AG09319 (cell line): ENCODE measurements around the gene RIOK3.

Experiments used
- DNase-seq: peaks from one replicate; pipeline ENCODE4 v3.0.0-alpha.2; 2010; ENCODE audit warnings: low read depth; ENCODE audit errors: extremely low read depth
- TF ChIP-seq, protein P1 (sequence below): IDR thresholded peaks from 2 replicates; pipeline ENCODE4 v1.5.1; 2011; ENCODE audit warnings: low read depth, mild to moderate bottlenecking, inconsistent platforms, low read length, moderate library complexity

The RIOK3 gene

DNA sequence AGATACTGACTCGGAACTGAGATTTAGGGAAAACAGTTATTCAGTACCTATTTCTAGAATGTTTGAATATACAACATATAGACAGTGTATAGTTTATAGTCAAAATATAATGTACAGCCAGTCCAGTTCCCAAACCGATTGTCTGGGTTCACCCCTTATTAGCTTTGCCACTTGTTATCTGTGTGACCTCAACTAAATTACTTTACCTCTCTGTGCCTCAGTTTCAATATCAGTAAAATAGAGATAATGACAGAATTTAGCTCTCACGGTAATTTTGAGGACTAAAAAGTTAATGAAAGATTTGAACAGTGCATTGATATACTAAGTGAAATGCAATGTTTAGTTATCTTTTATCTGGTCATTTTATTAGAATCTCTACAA is 750 bp upstream of the RIOK3 start:
- TF ChIP-seq, protein P1, sequence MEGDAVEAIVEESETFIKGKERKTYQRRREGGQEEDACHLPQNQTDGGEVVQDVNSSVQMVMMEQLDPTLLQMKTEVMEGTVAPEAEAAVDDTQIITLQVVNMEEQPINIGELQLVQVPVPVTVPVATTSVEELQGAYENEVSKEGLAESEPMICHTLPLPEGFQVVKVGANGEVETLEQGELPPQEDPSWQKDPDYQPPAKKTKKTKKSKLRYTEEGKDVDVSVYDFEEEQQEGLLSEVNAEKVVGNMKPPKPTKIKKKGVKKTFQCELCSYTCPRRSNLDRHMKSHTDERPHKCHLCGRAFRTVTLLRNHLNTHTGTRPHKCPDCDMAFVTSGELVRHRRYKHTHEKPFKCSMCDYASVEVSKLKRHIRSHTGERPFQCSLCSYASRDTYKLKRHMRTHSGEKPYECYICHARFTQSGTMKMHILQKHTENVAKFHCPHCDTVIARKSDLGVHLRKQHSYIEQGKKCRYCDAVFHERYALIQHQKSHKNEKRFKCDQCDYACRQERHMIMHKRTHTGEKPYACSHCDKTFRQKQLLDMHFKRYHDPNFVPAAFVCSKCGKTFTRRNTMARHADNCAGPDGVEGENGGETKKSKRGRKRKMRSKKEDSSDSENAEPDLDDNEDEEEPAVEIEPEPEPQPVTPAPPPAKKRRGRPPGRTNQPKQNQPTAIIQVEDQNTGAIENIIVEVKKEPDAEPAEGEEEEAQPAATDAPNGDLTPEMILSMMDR: no peak
- DNase-seq: no peak

DNA sequence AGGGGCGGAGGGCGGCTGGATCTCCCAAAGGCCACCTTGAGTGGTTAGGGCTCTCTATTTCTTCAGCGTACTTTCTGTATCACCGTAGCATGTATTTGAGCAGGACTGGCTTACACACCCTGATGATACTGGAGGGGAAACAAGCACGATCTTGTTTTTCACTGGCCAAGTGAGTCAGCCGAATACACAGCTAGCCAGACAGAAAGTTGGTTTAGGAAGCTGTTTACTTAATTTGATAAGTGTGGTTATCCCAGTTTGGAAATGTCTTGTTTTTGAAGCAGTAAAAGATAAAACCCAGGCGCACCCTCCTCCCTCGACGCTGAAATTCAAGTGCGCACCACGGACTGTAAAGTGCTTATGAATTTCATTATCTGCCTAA is 582 bp downstream of the RIOK3 start:
- DNase-seq: no peak
- TF ChIP-seq, protein P1: no peak

DNA sequence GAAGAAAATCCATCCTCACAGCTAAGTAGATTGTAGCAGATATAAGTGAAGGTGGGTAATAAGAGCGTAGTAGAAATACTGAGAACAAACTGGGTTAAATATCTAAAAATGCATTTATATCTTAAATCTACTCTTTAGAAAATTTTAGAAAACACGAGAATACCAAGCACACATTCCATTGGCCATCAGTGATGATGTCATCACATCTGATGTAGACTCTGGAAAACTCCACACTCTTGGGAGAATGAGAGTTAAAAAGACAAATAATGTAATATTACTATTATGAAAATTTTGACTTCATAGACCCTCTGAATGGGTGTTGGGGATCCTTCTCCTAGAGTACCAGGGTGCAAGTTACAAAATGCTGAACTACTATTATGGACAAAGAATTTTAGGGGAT is 3.7 kb downstream of the RIOK3 start:
- no peak for DNase-seq
- TF ChIP-seq, protein P1: no peak

DNA sequence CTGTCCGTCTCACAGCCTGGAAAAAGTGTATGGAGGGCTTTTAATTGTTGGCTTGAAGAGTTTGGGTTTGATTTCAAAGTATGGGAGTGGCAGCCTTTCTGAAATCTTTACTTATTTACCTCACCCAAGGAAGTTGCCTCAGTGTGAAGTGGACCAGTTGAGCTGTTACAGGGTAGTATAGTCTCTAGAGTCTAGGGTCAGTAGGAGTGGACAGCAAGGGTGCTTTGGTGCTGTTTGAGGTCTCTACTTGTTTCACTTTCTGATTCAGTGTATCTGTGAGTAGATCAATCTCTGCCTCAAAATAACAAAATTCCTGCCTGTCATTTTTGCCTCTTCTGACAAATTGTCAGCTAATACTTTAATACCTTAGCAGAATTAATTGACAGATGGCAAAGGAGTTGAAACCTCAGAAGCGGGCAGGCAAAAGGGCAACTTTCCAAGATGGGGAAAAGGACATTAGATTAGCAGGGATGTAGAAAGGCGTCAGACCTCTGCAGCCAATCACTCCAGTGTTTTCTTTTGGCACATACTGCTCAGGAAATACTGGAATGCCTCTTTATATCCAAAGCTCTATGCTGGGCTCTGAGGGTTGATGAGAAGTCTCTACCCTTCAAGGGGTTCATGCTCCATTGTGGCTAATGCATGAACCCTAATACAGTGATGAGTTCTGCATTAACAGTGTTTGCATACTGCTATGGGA is 5.9 kb downstream of the RIOK3 start:
- DNase-seq: no peak

DNA sequence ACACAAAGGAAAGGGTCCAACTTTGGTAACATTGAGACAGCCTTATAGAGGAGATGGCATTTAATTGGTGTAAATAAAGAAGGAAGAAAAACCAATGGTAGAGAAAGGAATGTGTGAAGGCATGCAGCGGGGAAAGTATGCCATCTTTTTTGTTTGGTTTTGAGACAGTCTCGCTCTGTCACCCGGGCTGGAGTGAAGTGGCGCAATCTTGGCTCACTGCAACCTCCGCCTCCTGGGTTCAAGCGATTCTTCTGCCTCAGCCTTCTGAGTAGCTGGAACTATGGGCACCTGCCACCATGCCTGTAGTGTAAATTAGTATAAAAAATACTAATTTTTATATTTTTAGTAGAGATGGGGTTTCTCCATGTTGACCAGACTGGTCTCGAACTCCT is 6.4 kb downstream of the RIOK3 start:
- no peak for DNase-seq
- TF ChIP-seq, protein P1: no peak

More for the DNA sequence above, 5.9 kb downstream of the RIOK3 start:
- TF ChIP-seq, protein P1: no peak

DNA sequence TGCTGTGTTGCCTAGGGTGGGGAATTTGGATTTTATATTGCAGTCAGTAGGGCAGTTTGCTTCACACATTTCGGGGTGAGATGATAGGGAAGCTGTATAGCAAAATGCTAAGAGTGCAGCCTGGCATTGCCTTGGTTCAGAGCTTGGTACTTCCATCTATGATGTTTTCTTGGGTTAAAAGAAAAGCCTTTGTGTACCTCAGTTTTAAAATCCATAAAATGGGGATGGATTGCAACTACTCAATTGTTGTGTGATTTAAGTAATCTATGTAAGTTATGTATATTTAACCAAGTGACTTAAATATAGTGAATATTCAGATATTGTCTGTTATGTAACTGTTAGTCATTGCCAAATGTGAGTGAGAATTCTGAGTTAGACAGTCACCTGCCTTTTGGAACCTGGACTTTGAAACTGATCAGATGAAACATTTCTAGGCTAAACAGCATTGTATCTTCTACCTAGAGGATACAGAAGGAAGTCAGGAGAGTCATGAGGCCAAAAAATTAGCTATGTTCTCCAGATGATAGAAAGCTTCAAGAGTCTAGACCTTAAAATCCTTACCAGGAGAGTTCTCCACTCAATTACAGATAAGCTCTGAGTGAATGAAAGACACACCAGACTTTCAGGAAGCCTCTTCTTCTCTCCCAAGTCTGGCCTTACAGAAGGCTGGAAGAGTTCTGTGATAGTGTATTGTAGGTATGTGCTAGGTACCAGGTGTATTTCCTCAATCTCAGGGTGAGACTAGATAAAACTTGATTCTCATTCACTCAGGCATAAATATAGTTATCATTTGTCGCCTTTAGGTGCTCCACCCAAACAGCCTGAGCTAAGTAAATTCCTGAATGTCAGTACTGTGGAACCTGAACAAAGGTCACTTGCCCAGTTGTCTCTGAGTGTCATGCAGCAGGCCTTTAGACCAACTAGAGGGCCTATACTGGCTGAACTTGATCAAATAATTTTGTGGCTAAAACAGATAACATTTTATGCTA is 7.5 kb downstream of the RIOK3 start:
- TF ChIP-seq, protein P1: no peak
- no peak for DNase-seq

DNA sequence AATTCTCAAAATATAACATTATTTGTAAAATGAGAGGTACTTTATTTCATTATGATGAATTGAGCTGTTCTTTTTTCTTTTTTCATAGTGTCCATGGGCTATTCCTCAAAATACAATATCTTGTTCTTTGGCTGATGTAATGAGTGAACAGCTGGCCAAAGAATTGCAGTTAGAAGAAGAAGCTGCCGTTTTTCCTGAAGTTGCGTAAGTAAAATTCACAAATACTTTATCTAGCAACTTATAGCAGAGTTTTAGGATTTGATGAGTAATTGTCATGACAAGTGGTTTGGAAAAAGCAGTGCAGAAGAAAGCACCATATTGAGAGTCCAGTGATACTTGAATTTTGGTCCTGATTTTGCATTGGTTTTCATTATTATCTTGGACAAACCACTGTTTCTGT is 9.8 kb downstream of the RIOK3 start:
- no peak for DNase-seq
- TF ChIP-seq, protein P1: no peak
